Measurements from ENCODE around the gene NXPH3.

GRCh38 chr17:49588312-49588711, 12.6 kb downstream of the NXPH3 start:
- TF ChIP-seq CTCF (IDR thresholded peaks at IDR 0.05; ENCODE audit: low read length) (no peak), EZH2 (optimal IDR thresholded peaks at IDR 0.05; ENCODE audit: low read depth, low read length) (no peak)
